SK-N-SH (cell line): ENCODE measurements around the gene TBPL2. TPM values are rescaled to one million over a fixed set of nuclear protein-coding genes. Genes with fewer than 3 reads are reported as not detected.

Source experiments
- CTCF ChIA-PET: fragments of 300-600, 350-600 bp; formaldehyde crosslinking; extraction: SDS; loops from one replicate; lab custom pipeline; 2021; lab: Yijun Ruan, JAX
- POLR2A ChIA-PET: fragments of 350-600 bp; sonication (Branson Sonifier 250); formaldehyde crosslinking; extraction: SDS; loops from one replicate; lab custom pipeline; 2020; ENCODE audit warnings: antibody characterized with exemption, inconsistent platforms; lab: Yijun Ruan, JAX
- DNase-seq: peaks from one replicate; pipeline ENCODE4 v3.0.0; 2012
- H2AFZ ChIP-seq: fragments of 200-600 bp; sonication (generic); 2 replicates; pipeline ENCODE4 v1.8.1; 2016; ENCODE audit warnings: antibody characterized with exemption, mild to moderate bottlenecking, low read depth
- H3F3A ChIP-seq: fragments of 200-600 bp; sonication (generic); replicated peaks from 2 replicates; pipeline ENCODE3; 2016; ENCODE audit warnings: antibody characterized with exemption, mild to moderate bottlenecking; ENCODE audit not compliant: insufficient read depth
- H3K27ac ChIP-seq, 2 experiments: fragments of 200-500 bp in 1 of 2; fragments of 200-600 bp in 1 of 2; sonication (Bioruptor generic) in 1 of 2; sonication (generic), shearing (Covaris generic) in 1 of 2; 2 replicates each; pipeline versions ENCODE4 v1.5.1 to v1.6.1; 2014 to 2016; ENCODE audit warnings: low read depth in 2 of 2, inconsistent platforms in 1 of 2, low read length in 1 of 2, mild to moderate bottlenecking in 1 of 2, mixed read lengths in 1 of 2
- H3K27me3 ChIP-seq: fragments of 200-600 bp; sonication (generic), shearing (Covaris generic); 2 replicates; pipeline ENCODE4 v1.6.1; 2016; ENCODE audit warnings: mixed run types; ENCODE audit not compliant: insufficient read depth
- H3K36me3 ChIP-seq, 2 experiments: fragments of 200-500 bp in 1 of 2; fragments of 200-600 bp in 1 of 2; sonication (Bioruptor generic) in 1 of 2; sonication (generic) in 1 of 2; replicated peaks in 1 of 2; 2 replicates each; pipeline versions ENCODE3 to v1.5.1; 2014 to 2016; ENCODE audit warnings: low read length in 1 of 2, mild to moderate bottlenecking in 1 of 2; ENCODE audit not compliant: insufficient read depth in 2 of 2, control insufficient read depth in 1 of 2
- H3K4me1 ChIP-seq, 2 experiments: fragments of 200-500 bp in 1 of 2; fragments of 200-600 bp in 1 of 2; sonication (Bioruptor generic) in 1 of 2; sonication (generic), shearing (Covaris generic) in 1 of 2; 2 replicates each; pipeline versions ENCODE4 v1.5.1 to v1.6.1; 2014 to 2016; ENCODE audit warnings: low read depth in 1 of 2, low read length in 1 of 2, mixed run types in 1 of 2; ENCODE audit not compliant: insufficient read depth in 2 of 2, control insufficient read depth in 1 of 2
- H3K4me2 ChIP-seq: fragments of 200-600 bp; sonication (generic), shearing (Covaris generic); 2 replicates; pipeline ENCODE4 v1.6.1; 2017; ENCODE audit warnings: mixed run types
- H3K4me3 ChIP-seq, 2 experiments: fragments of 200-500 bp in 1 of 2; fragments of 200-600 bp in 1 of 2; sonication (Bioruptor generic) in 1 of 2; sonication (generic), shearing (Covaris generic) in 1 of 2; 2 replicates each; pipeline versions ENCODE4 v1.5.1 to v1.8.1; 2014 to 2016; ENCODE audit warnings: low read depth in 2 of 2, inconsistent platforms in 1 of 2, low read length in 1 of 2, mild to moderate bottlenecking in 1 of 2, mixed read lengths in 1 of 2, moderate library complexity in 1 of 2
- H3K79me2 ChIP-seq: fragments of 200-600 bp; sonication (generic); 2 replicates; pipeline ENCODE4 v1.8.1; 2017; ENCODE audit warnings: mild to moderate bottlenecking; ENCODE audit not compliant: insufficient read depth
- H3K9ac ChIP-seq: fragments of 200-600 bp; sonication (generic); 2 replicates; pipeline ENCODE4 v1.6.1; 2017; ENCODE audit warnings: mixed run types
- H3K9me2 ChIP-seq: fragments of 200-600 bp; sonication (generic); 2 replicates; pipeline ENCODE4 v1.6.1; 2017; ENCODE audit warnings: mixed run types
- H3K9me3 ChIP-seq: fragments of 200-600 bp; sonication (generic); 2 replicates; pipeline ENCODE4 v1.6.1; 2017; ENCODE audit warnings: mixed run types, mild to moderate bottlenecking, moderate library complexity
- H4K20me1 ChIP-seq: fragments of 200-600 bp; sonication (generic); 2 replicates; pipeline ENCODE4 v1.6.1; 2017; ENCODE audit warnings: mild to moderate bottlenecking, mixed run types; ENCODE audit not compliant: insufficient read depth
- CHD2 ChIP-seq: fragments of 150-350 bp; IDR thresholded peaks from 2 replicates; pipeline ENCODE4 v1.6.1; 2018; ENCODE audit warnings: low read length; ENCODE audit not compliant: partially characterized antibody
- ELF1 ChIP-seq: IDR thresholded peaks from 2 replicates; pipeline ENCODE4 v1.4.0; 2012
- EP300 ChIP-seq, 2 experiments: IDR thresholded peaks; 2 replicates each; pipeline versions ENCODE4 v1.4.0 to v1.6.1; 2012; ENCODE audit warnings: borderline replicate concordance in 1 of 2, low read depth in 1 of 2, low read length in 1 of 2
- EZH2phosphoT487 ChIP-seq: fragments of 200-600 bp; sonication (generic); IDR thresholded peaks from 2 replicates; pipeline ENCODE4 v1.6.1; 2017; ENCODE audit warnings: low read depth, mixed run types, mild to moderate bottlenecking, antibody characterized with exemption, moderate library complexity, borderline replicate concordance
- FOSL2 ChIP-seq: IDR thresholded peaks from 2 replicates; pipeline ENCODE4 v1.4.0; 2012; ENCODE audit warnings: low read depth, mild to moderate bottlenecking, moderate library complexity, borderline replicate concordance
- FOXJ3 ChIP-seq: sonication (generic); formaldehyde crosslinking; IDR thresholded peaks from 2 replicates; pipeline ENCODE4 v1.5.1; 2020; ENCODE audit warnings: mild to moderate bottlenecking, missing genetic modification reagents
- FOXM1 ChIP-seq: IDR thresholded peaks from 2 replicates; pipeline ENCODE4 v1.4.0; 2012; ENCODE audit warnings: low read depth, mild to moderate bottlenecking
- GABPA ChIP-seq: IDR thresholded peaks from 2 replicates; pipeline ENCODE4 v1.4.0; 2012; ENCODE audit warnings: low read depth, mild to moderate bottlenecking
- GATA2 ChIP-seq: sonication (generic); formaldehyde crosslinking; IDR thresholded peaks from 2 replicates; pipeline ENCODE4 v1.5.0; 2020; ENCODE audit warnings: mild to moderate bottlenecking, missing genetic modification reagents
- IRF3 ChIP-seq: fragments of 150-350 bp; IDR thresholded peaks from 2 replicates; pipeline ENCODE4 v1.6.1; 2016; ENCODE audit warnings: mild to moderate bottlenecking, low read depth, low read length
- JUND ChIP-seq: IDR thresholded peaks from 2 replicates; pipeline ENCODE4 v1.4.0; 2012
- MAX ChIP-seq: IDR thresholded peaks from 2 replicates; pipeline ENCODE4 v1.4.0; 2012; ENCODE audit warnings: low read depth
- MEF2A ChIP-seq: IDR thresholded peaks from 2 replicates; pipeline ENCODE4 v1.4.0; 2012; ENCODE audit warnings: low read depth, borderline replicate concordance
- MXI1 ChIP-seq: IDR thresholded peaks from 2 replicates; pipeline ENCODE4 v1.6.1; 2012; ENCODE audit warnings: mild to moderate bottlenecking, low read depth, low read length, improper control_type of control experiment
- NFIC ChIP-seq: IDR thresholded peaks from 2 replicates; pipeline ENCODE4 v1.4.0; 2012; ENCODE audit warnings: borderline replicate concordance
- NRF1 ChIP-seq: IDR thresholded peaks from 2 replicates; pipeline ENCODE4 v1.6.1; 2012; ENCODE audit warnings: low read depth, mild to moderate bottlenecking, low read length
- POLR2AphosphoS5 ChIP-seq: IDR thresholded peaks from 2 replicates; pipeline ENCODE4 v1.6.1; 2012; ENCODE audit warnings: low read depth, low read length
- RAD21 ChIP-seq: IDR thresholded peaks from 2 replicates; pipeline ENCODE4 v1.6.1; 2012; ENCODE audit warnings: mild to moderate bottlenecking, low read length
- RFX5 ChIP-seq: IDR thresholded peaks from 2 replicates; pipeline ENCODE4 v1.6.1; 2012; ENCODE audit warnings: mild to moderate bottlenecking, improper control_type of control experiment, low read length
- RXRA ChIP-seq: IDR thresholded peaks from 2 replicates; pipeline ENCODE4 v1.4.0; 2012; ENCODE audit warnings: low read depth, mild to moderate bottlenecking, borderline replicate concordance
- SMC3 ChIP-seq: IDR thresholded peaks from 2 replicates; pipeline ENCODE4 v1.6.1; 2012; ENCODE audit warnings: low read depth, low read length, improper control_type of control experiment
- TAF1 ChIP-seq: IDR thresholded peaks from 2 replicates; pipeline ENCODE4 v1.6.1; 2012; ENCODE audit warnings: low read depth, mild to moderate bottlenecking, low read length, moderate library complexity, borderline replicate concordance
- TCF12 ChIP-seq: IDR thresholded peaks from 2 replicates; pipeline ENCODE4 v1.4.0; 2012
- TEAD4 ChIP-seq: IDR thresholded peaks from 2 replicates; pipeline ENCODE4 v1.4.0; 2012; ENCODE audit warnings: mild to moderate bottlenecking, borderline replicate concordance; ENCODE audit not compliant: insufficient read depth
- USF1 ChIP-seq: IDR thresholded peaks from 2 replicates; pipeline ENCODE4 v1.4.0; 2012; ENCODE audit warnings: low read depth, borderline replicate concordance
- USF2 ChIP-seq: fragments of 150-350 bp; IDR thresholded peaks from 2 replicates; pipeline ENCODE4 v1.6.1; 2017; ENCODE audit warnings: antibody characterized with exemption, low read length, low read depth, borderline replicate concordance
- YY1 ChIP-seq: IDR thresholded peaks from 2 replicates; pipeline ENCODE4 v1.4.0; 2012; ENCODE audit warnings: low read depth, mild to moderate bottlenecking
- ZBTB33 ChIP-seq: IDR thresholded peaks from 2 replicates; pipeline ENCODE4 v1.4.0; 2012; ENCODE audit warnings: low read depth, borderline replicate concordance
- WGBS: methylation state at CpG from one replicate; pipeline ENCODE4 v1.1.6; 2017; ENCODE audit warnings: low lambda C conversion rate; 5-methylcytosine and 5-hydroxymethylcytosine counted together
- polyA plus RNA-seq, 3 experiments: library from polyadenylated mRNA; depleted of rRNA; stranded (reverse); fragments of >200 nt; gene quantifications; 2 replicates each; pipeline ENCODE4 v1.2.3, GENCODE V29; 2012

TBPL2 gene
- polyA plus RNA-seq, 1 of the 3 experiments (the other 2 are of a cell fraction) = not detected

- H3K9ac ChIP-seq = no peak overlapping the region; the same call in 1 of the 2 replicates
- H3K9me3 ChIP-seq = no peaks in the 10 kb centered on the region
- H3K9me2 ChIP-seq = no peaks in the 10 kb centered on the region
- H3F3A ChIP-seq = peaks cover 21% of the 10 kb centered on the region
- H3K4me2 ChIP-seq = peak overlapping the region; percentile 71
- ChIA-PET POLR2A (interaction anchor here (1.1 to 1.3 kb wide), 2 partner anchors 14 to 127 kb away, joined by 3 read pairs; no protein-coding TSS in a partner anchor), CTCF (interaction anchor here (0.8 to 2.0 kb wide), 4 partner anchors 8 to 200 kb away, joined by 3 to 20 read pairs (median 4); no protein-coding TSS in a partner anchor)
- peak overlapping the region; percentile 80 for H2AFZ ChIP-seq
- peak; percentile 79 for DNase-seq
- peak overlapping the region; percentile 16 to 21; a peak in 2 of 4 replicates for H3K4me3 ChIP-seq
- no peaks in the 10 kb centered on the region for H4K20me1 ChIP-seq
- H3K4me1 ChIP-seq = peaks cover 17 to 23% of the 10 kb centered on the region in 2 experiments; a peak in 3 of 4 replicates
- 6% methylated on average over 13 of the region's 13 CpGs for WGBS
- peak overlapping the region; percentile 58 to 92 for H3K27ac ChIP-seq
- H3K79me2 ChIP-seq = no peaks in the 10 kb centered on the region
- H3K36me3 ChIP-seq = no peaks in the 10 kb centered on the region
- H3K27me3 ChIP-seq = no peaks in the 10 kb centered on the region
- peak; percentile 49; the same call in 1 of the 2 replicates for TF ChIP-seq TEAD4
- TF ChIP-seq RAD21 = no peak
- peak; percentile 85 for TF ChIP-seq TCF12
- TF ChIP-seq CHD2 = peak; percentile 47
- TF ChIP-seq USF1 = no peak
- TF ChIP-seq SMC3 = no peak
- TF ChIP-seq FOSL2 = peak; percentile 93
- TF ChIP-seq POLR2AphosphoS5 = peak; percentile 77; the same call in 1 of the 2 replicates
- no peak for TF ChIP-seq GABPA
- 0 out of 2 replicates have a peak, but pooled peaks have one; percentile 50 for TF ChIP-seq YY1
- peak; percentile 89 for TF ChIP-seq JUND
- 0 out of 2 replicates have a peak, but pooled peaks have one; percentile 20 for TF ChIP-seq MEF2A
- TF ChIP-seq NFIC = peak; percentile 97
- TF ChIP-seq NRF1 = 0 out of 2 replicates have a peak, but pooled peaks have one; percentile 4
- no peak for TF ChIP-seq MAX
- peak; percentile 92 for TF ChIP-seq GATA2 (CRISPR knock-in tag)
- no peak for TF ChIP-seq USF2
- no peak for TF ChIP-seq ELF1
- TF ChIP-seq RFX5 = no peak
- no peak; the same call in 1 of the 2 replicates for TF ChIP-seq MXI1
- no peak for TF ChIP-seq IRF3
- TF ChIP-seq EP300 (IDR thresholded peaks at IDR 0.05; ENCODE audit: borderline replicate concordance in 1 of 2, low read depth in 1 of 2, low read length in 1 of 2) = peak; percentile 25 to 83; a peak in 3 of 4 replicates
- no peak for TF ChIP-seq ZBTB33
- no peak for TF ChIP-seq RXRA
- no peak for TF ChIP-seq FOXM1
- 0 out of 2 replicates have a peak, but pooled peaks have one; percentile 29 for TF ChIP-seq TAF1
- TF ChIP-seq EZH2phosphoT487 = no peak
- no peak; the same call in 1 of the 2 replicates for TF ChIP-seq FOXJ3 (CRISPR knock-in tag)
Measured at GRCh38 chr14:55454264-55455002, 14.0 kb upstream of the TBPL2 start.
